Measurements from ENCODE around the gene CAMK2N2.

Gene CAMK2N2

GRCh38 chr3:184236636-184237035, 24.7 kb downstream of the CAMK2N2 start:
- TF ChIP-seq CTCF (IDR thresholded peaks at IDR 0.05; ENCODE audit: insufficient read depth, low read length) (no peak), POLR2AphosphoS5 (IDR thresholded peaks at IDR 0.05; ENCODE audit: low read depth) (no peak), SPI1 (IDR thresholded peaks at IDR 0.05; ENCODE audit: borderline replicate concordance, low read depth) (no peak), GABPA (IDR thresholded peaks at IDR 0.05; ENCODE audit: low read depth) (no peak), REST (IDR thresholded peaks at IDR 0.05; ENCODE audit: insufficient replicate concordance, low read depth) (no peak)
- Histone ChIP-seq H3K27ac (replicated peaks) (no peak overlapping the region), H3K27me3 (ENCODE audit: insufficient read depth, poor library complexity, severe bottlenecking) (peaks cover 9% of the 10 kb centered on the region), H3K4me3 (replicated peaks; ENCODE audit: insufficient read depth, low read length) (no peak overlapping the region)
- no peak for DNase-seq (ENCODE audit: low read depth in 1 of 2, low spot score in 1 of 2)

- no peak for DNase-seq (ENCODE audit: low read depth in 1 of 2, low spot score in 1 of 2)
- Histone ChIP-seq H3K27ac (replicated peaks) (no peak overlapping the region), H3K4me3 (replicated peaks; ENCODE audit: insufficient read depth, low read length) (no peak overlapping the region), H3K27me3 (ENCODE audit: insufficient read depth, poor library complexity, severe bottlenecking) (peaks cover 15% of the 10 kb centered on the region)
- TF ChIP-seq REST (IDR thresholded peaks at IDR 0.05; ENCODE audit: insufficient replicate concordance, low read depth) (no peak), SPI1 (IDR thresholded peaks at IDR 0.05; ENCODE audit: borderline replicate concordance, low read depth) (no peak), GABPA (IDR thresholded peaks at IDR 0.05; ENCODE audit: low read depth) (no peak), CTCF (IDR thresholded peaks at IDR 0.05; ENCODE audit: insufficient read depth, low read length) (no peak), POLR2AphosphoS5 (IDR thresholded peaks at IDR 0.05; ENCODE audit: low read depth) (no peak)
These were observed 25.3 kb downstream of the CAMK2N2 start for GRCh38 chr3:184236033-184236410.

GRCh38 chr3:184235381-184236032, 25.8 kb downstream of the CAMK2N2 start:
- peaks cover 18% of the 10 kb centered on the region for H3K27me3 ChIP-seq (ENCODE audit: insufficient read depth, poor library complexity, severe bottlenecking)
- H3K27ac ChIP-seq (replicated peaks), result no peak overlapping the region
- no peak overlapping the region for H3K4me3 ChIP-seq (replicated peaks; ENCODE audit: insufficient read depth, low read length)
- TF ChIP-seq REST (IDR thresholded peaks at IDR 0.05; ENCODE audit: insufficient replicate concordance, low read depth) (no peak), GABPA (IDR thresholded peaks at IDR 0.05; ENCODE audit: low read depth) (no peak), CTCF (IDR thresholded peaks at IDR 0.05; ENCODE audit: insufficient read depth, low read length) (no peak), POLR2AphosphoS5 (IDR thresholded peaks at IDR 0.05; ENCODE audit: low read depth) (no peak), SPI1 (IDR thresholded peaks at IDR 0.05; ENCODE audit: borderline replicate concordance, low read depth) (no peak)
- DNase-seq (ENCODE audit: low read depth in 1 of 2, low spot score in 1 of 2), result no peak

Measured in HL-60 (cell line).